Endothelial cell (in vitro differentiated cells): Measurements from ENCODE around the gene SPINK9. TPM values are rescaled to one million over a fixed set of nuclear protein-coding genes. Genes with fewer than 3 reads are reported as not detected.

Experiments used
- DNase-seq: peaks from one replicate; pipeline ENCODE4 v3.0.0; 2021; ENCODE audit warnings: low spot score
- H3K27ac Mint-ChIP-seq: one replicate; pipeline ENCODE4 v1.8.0; 2021; ENCODE audit warnings: mixed read lengths, inconsistent platforms; ENCODE audit not compliant: unreplicated experiment
- H3K27me3 Mint-ChIP-seq: one replicate; pipeline ENCODE4 v1.8.0; 2021; ENCODE audit warnings: mild to moderate bottlenecking, moderate library complexity, mixed read lengths, inconsistent platforms; ENCODE audit not compliant: unreplicated experiment
- H3K36me3 Mint-ChIP-seq: one replicate; pipeline ENCODE4 v1.8.0; 2021; ENCODE audit warnings: mild to moderate bottlenecking, low read depth, mixed read lengths, inconsistent platforms; ENCODE audit not compliant: unreplicated experiment
- H3K4me1 Mint-ChIP-seq: one replicate; pipeline ENCODE4 v1.8.0; 2021; ENCODE audit warnings: mild to moderate bottlenecking, mixed read lengths, inconsistent platforms; ENCODE audit not compliant: unreplicated experiment
- H3K4me3 Mint-ChIP-seq: one replicate; pipeline ENCODE4 v1.8.0; 2021; ENCODE audit warnings: mild to moderate bottlenecking, mixed read lengths, inconsistent platforms; ENCODE audit not compliant: unreplicated experiment
- H3K9me3 Mint-ChIP-seq: one replicate; pipeline ENCODE4 v1.8.0; 2021; ENCODE audit warnings: mixed read lengths, inconsistent platforms; ENCODE audit not compliant: unreplicated experiment
- long read RNA-seq: library from polyadenylated mRNA; unstranded; transcript quantifications from one replicate; pipeline ENCODE4 v2.0.0, GENCODE V29; 2020; ENCODE audit not compliant: unreplicated experiment
- total RNA-seq: library from RNA; stranded (reverse); fragmentation: NEBNext Ultra II Directional; extraction: Animal tissue kit (Norgen Biotek cat#: 25700); gene quantifications from one replicate; pipeline ENCODE4 v1.2.1, GENCODE V29; 2021; ENCODE audit not compliant: unreplicated experiment
- TF ChIP-seq, protein P1 (sequence below): fragments of 200-600 bp; sonication (generic); IDR thresholded peaks from one replicate; pipeline ENCODE4 v1.5.0; 2021; ENCODE audit warnings: antibody characterized with exemption; ENCODE audit not compliant: unreplicated experiment

The SPINK9 gene, protein sequence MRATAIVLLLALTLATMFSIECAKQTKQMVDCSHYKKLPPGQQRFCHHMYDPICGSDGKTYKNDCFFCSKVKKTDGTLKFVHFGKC
- total RNA-seq: not detected
- long read RNA-seq: 0 reads

DNA sequence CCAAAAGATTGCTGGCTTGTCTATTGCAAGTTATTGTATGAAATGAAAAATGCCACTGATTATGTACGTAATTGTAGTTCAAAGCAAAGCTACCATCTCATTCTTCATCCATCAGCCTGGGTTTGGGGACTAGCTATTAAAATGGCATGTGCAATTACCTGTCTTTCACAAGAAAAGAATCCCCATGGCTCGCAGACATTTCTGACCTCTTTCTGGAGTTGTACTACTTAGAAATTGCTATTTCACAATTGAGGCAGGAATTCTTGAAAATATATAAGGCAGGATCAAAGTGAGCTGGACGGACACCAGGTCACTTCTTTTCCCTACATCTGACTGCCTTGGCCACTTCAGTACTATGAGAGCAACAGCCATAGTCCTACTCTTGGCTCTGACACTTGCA, at the start of gene SPINK9:
Gene SPINK9 (plus strand): TSS at position 301 of the 400 bp plus-strand sequence. CDS start 55 bp downstream, at position 356.
- Mint-ChIP-seq H3K9me3 (no peaks in the 10 kb centered on the region), H3K4me1 (no peaks in the 10 kb centered on the region), H3K4me3 (no peak within 1 kb of the TSS), H3K27me3 (peaks cover 4% of the 10 kb centered on the region), H3K27ac (no peak within 1 kb of the TSS), H3K36me3 (peaks cover 3% of the 10 kb centered on the region)
- DNase-seq: no peak
- TF ChIP-seq, protein P1, sequence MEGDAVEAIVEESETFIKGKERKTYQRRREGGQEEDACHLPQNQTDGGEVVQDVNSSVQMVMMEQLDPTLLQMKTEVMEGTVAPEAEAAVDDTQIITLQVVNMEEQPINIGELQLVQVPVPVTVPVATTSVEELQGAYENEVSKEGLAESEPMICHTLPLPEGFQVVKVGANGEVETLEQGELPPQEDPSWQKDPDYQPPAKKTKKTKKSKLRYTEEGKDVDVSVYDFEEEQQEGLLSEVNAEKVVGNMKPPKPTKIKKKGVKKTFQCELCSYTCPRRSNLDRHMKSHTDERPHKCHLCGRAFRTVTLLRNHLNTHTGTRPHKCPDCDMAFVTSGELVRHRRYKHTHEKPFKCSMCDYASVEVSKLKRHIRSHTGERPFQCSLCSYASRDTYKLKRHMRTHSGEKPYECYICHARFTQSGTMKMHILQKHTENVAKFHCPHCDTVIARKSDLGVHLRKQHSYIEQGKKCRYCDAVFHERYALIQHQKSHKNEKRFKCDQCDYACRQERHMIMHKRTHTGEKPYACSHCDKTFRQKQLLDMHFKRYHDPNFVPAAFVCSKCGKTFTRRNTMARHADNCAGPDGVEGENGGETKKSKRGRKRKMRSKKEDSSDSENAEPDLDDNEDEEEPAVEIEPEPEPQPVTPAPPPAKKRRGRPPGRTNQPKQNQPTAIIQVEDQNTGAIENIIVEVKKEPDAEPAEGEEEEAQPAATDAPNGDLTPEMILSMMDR: no peak

DNA sequence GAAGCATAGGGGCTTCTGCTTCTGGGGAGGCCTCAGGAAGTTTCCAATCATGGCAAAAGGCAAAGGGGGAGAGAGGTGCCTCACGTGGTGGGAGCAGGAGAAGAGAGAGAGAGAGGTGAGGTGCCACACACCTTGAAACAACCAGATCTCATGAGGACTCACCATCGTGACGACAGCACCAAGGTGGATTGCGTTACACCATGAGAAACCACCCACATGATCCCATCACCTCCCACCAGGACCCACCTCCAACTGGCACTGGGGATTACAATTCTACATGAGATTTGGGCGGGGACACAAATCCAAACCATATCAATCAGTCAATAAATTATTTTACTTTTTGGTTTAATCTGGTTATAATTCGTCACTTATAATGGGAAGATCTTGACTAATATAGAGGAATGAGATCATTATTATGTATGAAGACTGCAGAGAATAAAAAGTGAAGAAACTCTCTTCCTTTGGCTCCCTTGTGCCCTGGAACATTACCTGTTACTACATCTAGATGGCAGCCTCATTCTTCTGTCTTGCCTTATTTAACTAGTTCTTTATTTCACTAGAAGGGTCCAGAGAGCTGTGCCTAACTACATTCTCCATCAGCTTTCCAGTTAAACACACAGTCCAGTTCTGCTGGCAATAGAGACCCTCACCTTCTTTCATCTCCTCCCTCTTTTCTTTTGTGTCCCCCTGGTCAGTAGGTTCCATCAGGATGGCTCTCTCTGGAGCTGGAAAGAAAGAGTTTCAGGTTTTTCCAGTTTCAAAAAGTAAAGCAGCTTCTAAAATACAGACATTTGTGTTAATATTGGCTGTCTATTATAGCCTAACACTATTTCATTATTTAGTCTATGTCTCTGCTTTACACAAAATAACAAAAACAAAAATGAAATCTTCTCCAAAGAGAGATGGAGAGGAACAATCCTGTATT, 44.8 kb upstream of the SPINK9 start:
- no peak for DNase-seq
- H3K4me1 Mint-ChIP-seq: no peaks in the 10 kb centered on the region
- TF ChIP-seq, protein P1: no peak
- H3K27ac Mint-ChIP-seq: no peak overlapping the region
- no peaks in the 10 kb centered on the region for H3K36me3 Mint-ChIP-seq
- no peak overlapping the region for H3K4me3 Mint-ChIP-seq
- no peaks in the 10 kb centered on the region for H3K9me3 Mint-ChIP-seq
- no peaks in the 10 kb centered on the region for H3K27me3 Mint-ChIP-seq

DNA sequence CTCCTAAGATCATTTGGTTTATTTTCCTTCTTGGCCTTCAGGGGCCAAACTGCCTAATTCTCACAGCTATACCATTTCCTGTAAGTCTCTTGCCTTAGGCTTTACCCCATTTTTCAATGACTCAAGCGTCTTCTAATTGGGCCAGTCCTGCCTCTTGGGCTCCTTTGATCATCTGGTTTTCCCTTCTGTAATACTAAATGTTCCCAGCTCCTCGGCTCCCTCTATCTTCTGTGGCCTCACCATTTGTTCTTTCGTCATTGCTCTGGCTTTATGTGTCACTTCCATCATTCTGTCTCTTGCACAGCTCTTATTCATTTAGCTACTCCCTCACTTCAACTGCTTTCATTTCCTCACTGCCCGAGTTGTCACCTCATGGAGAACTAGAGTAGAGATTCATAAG, 37.6 kb upstream of the SPINK9 start:
- Mint-ChIP-seq H3K36me3 (no peaks in the 10 kb centered on the region), H3K27me3 (no peaks in the 10 kb centered on the region), H3K4me3 (no peak overlapping the region), H3K4me1 (no peaks in the 10 kb centered on the region), H3K27ac (no peak overlapping the region), H3K9me3 (no peaks in the 10 kb centered on the region)
- TF ChIP-seq, protein P1: no peak
- no peak for DNase-seq

DNA sequence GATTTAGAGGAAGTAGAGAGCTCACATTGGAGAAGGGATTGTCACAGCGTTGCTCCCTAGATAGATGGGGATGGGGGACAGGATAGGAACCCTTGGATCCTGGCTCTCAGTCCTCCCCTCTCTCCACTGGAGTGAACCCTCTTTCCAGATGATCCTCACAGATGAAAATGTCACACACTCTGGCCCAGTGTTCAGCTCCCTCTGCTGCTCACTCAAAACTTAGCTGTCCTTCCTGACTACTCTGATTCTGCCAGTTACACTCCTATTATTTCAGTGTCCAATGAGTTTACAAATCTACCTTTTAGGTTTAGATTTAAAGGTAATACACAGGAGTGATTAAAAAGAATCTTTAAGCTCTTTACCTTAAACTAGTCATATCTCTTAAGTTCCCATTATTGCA, 28.9 kb upstream of the SPINK9 start:
- TF ChIP-seq, protein P1: no peak
- Mint-ChIP-seq H3K9me3 (no peaks in the 10 kb centered on the region), H3K4me3 (no peak overlapping the region)

DNA sequence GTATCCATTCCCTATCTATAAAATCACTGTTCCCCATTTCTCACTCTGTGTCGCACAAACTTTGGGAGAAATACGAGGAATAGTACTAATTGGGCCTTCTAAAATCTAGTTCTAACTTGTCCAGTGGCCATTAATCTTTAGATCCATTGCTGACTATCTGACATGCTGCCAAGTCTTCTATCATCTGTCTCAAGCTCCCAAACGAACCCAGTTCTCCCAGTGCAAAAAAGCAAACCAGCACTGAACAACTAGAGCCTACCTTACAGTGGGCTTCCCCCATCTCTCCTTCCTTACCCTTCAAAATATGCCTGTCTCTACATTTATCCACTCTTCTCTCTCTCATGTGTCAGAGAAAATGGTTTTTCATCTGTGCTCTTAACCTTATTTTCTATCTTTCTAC, 26.3 kb upstream of the SPINK9 start:
- Mint-ChIP-seq H3K4me1 (no peaks in the 10 kb centered on the region), H3K36me3 (no peaks in the 10 kb centered on the region), H3K4me3 (no peak overlapping the region), H3K9me3 (no peaks in the 10 kb centered on the region), H3K27ac (no peak overlapping the region), H3K27me3 (peaks cover 2% of the 10 kb centered on the region)
- TF ChIP-seq, protein P1: no peak
- DNase-seq: no peak

More for the DNA sequence above, 28.9 kb upstream of the SPINK9 start:
- Mint-ChIP-seq H3K4me1 (no peaks in the 10 kb centered on the region), H3K36me3 (no peaks in the 10 kb centered on the region), H3K27ac (no peak overlapping the region), H3K27me3 (peaks cover 2% of the 10 kb centered on the region)
- no peak for DNase-seq
